ENCODE results near the gene PFDN4.

Gene PFDN4

GRCh38 chr20:54176610-54177009 is 31.3 kb upstream of the PFDN4 start:
- Histone ChIP-seq H3K4me3 (ENCODE audit: extremely low read depth, insufficient read depth, low read length, poor library complexity, severe bottlenecking) (no peak overlapping the region), H3K9me3 (ENCODE audit: control insufficient read depth, low read length) (no peaks in the 10 kb centered on the region), H3K4me1 (ENCODE audit: control insufficient read depth, insufficient read depth, low read length, poor library complexity, severe bottlenecking) (peaks cover 15% of the 10 kb centered on the region), H3K27ac (ENCODE audit: low read depth, low read length, severe bottlenecking) (no peak overlapping the region), H3K36me3 (ENCODE audit: control insufficient read depth, insufficient read depth, low read length) (no peaks in the 10 kb centered on the region)
- WGBS, 2 experiments (ENCODE audit: insufficient coverage in 2 of 2) = no CpG with 5 or more reads among the region's 2 CpGs

- H3K27ac ChIP-seq (ENCODE audit: low read depth, low read length, severe bottlenecking) = no peak overlapping the region
- H3K36me3 ChIP-seq (ENCODE audit: control insufficient read depth, insufficient read depth, low read length) = no peaks in the 10 kb centered on the region
- 81 to 84% methylated on average over 5 to 6 of the region's 6 CpGs for WGBS, 2 experiments (ENCODE audit: insufficient coverage in 2 of 2)
- H3K4me3 ChIP-seq (ENCODE audit: extremely low read depth, insufficient read depth, low read length, poor library complexity, severe bottlenecking) = no peak overlapping the region
- H3K9me3 ChIP-seq (ENCODE audit: control insufficient read depth, low read length) = no peaks in the 10 kb centered on the region
- H3K4me1 ChIP-seq (ENCODE audit: control insufficient read depth, insufficient read depth, low read length, poor library complexity, severe bottlenecking) = peaks cover 15% of the 10 kb centered on the region
Observed at GRCh38 chr20:54177378-54177777, 30.5 kb upstream of the PFDN4 start.

- Histone ChIP-seq H3K36me3 (ENCODE audit: control insufficient read depth, insufficient read depth, low read length) (no peaks in the 10 kb centered on the region), H3K4me1 (ENCODE audit: control insufficient read depth, insufficient read depth, low read length, poor library complexity, severe bottlenecking) (peaks cover 15% of the 10 kb centered on the region), H3K4me3 (ENCODE audit: extremely low read depth, insufficient read depth, low read length, poor library complexity, severe bottlenecking) (no peak overlapping the region), H3K9me3 (ENCODE audit: control insufficient read depth, low read length) (no peaks in the 10 kb centered on the region), H3K27ac (ENCODE audit: low read depth, low read length, severe bottlenecking) (no peak overlapping the region)
- WGBS, 2 experiments (ENCODE audit: insufficient coverage in 2 of 2) = 58 to 67% methylated on average over 2 of the region's 2 CpGs
Observed at GRCh38 chr20:54178256-54178655, 29.6 kb upstream of the PFDN4 start.

- no peak overlapping the region for H3K4me3 ChIP-seq (ENCODE audit: extremely low read depth, insufficient read depth, low read length, poor library complexity, severe bottlenecking)
- H3K4me1 ChIP-seq (ENCODE audit: control insufficient read depth, insufficient read depth, low read length, poor library complexity, severe bottlenecking) = peaks cover 4% of the 10 kb centered on the region
- no peaks in the 10 kb centered on the region for H3K9me3 ChIP-seq (ENCODE audit: control insufficient read depth, low read length)
- H3K27ac ChIP-seq (ENCODE audit: low read depth, low read length, severe bottlenecking) = no peak overlapping the region
- 90% methylated on average over 1 of the region's 2 CpGs; no CpG with 5 or more reads in 1 of the 2 experiments for WGBS, 2 experiments (ENCODE audit: insufficient coverage in 2 of 2)
- no peaks in the 10 kb centered on the region for H3K36me3 ChIP-seq (ENCODE audit: control insufficient read depth, insufficient read depth, low read length)
Observed at GRCh38 chr20:54179946-54180345, 27.9 kb upstream of the PFDN4 start.

- H3K27ac ChIP-seq (ENCODE audit: low read depth, low read length, severe bottlenecking) = no peak overlapping the region
- peaks cover 3% of the 10 kb centered on the region for H3K4me1 ChIP-seq (ENCODE audit: control insufficient read depth, insufficient read depth, low read length, poor library complexity, severe bottlenecking)
- WGBS, 2 experiments (ENCODE audit: insufficient coverage in 2 of 2) = no CpG with 5 or more reads among the region's 1 CpG
- no peaks in the 10 kb centered on the region for H3K9me3 ChIP-seq (ENCODE audit: control insufficient read depth, low read length)
- H3K36me3 ChIP-seq (ENCODE audit: control insufficient read depth, insufficient read depth, low read length) = no peaks in the 10 kb centered on the region
- no peak overlapping the region for H3K4me3 ChIP-seq (ENCODE audit: extremely low read depth, insufficient read depth, low read length, poor library complexity, severe bottlenecking)
Observed at GRCh38 chr20:54180931-54181330, 27.0 kb upstream of the PFDN4 start.

GRCh38 chr20:54184071-54184470 is 23.8 kb upstream of the PFDN4 start:
- Histone ChIP-seq H3K4me1 (ENCODE audit: control insufficient read depth, insufficient read depth, low read length, poor library complexity, severe bottlenecking) (no peaks in the 10 kb centered on the region), H3K36me3 (ENCODE audit: control insufficient read depth, insufficient read depth, low read length) (no peaks in the 10 kb centered on the region), H3K9me3 (ENCODE audit: control insufficient read depth, low read length) (no peaks in the 10 kb centered on the region), H3K4me3 (ENCODE audit: extremely low read depth, insufficient read depth, low read length, poor library complexity, severe bottlenecking) (no peak overlapping the region), H3K27ac (ENCODE audit: low read depth, low read length, severe bottlenecking) (no peak overlapping the region)
- 86 to 100% methylated on average over 1 of the region's 3 CpGs for WGBS, 2 experiments (ENCODE audit: insufficient coverage in 2 of 2)

- H3K4me3 ChIP-seq (ENCODE audit: extremely low read depth, insufficient read depth, low read length, poor library complexity, severe bottlenecking) = no peak overlapping the region
- no peaks in the 10 kb centered on the region for H3K4me1 ChIP-seq (ENCODE audit: control insufficient read depth, insufficient read depth, low read length, poor library complexity, severe bottlenecking)
- no peaks in the 10 kb centered on the region for H3K36me3 ChIP-seq (ENCODE audit: control insufficient read depth, insufficient read depth, low read length)
- H3K27ac ChIP-seq (ENCODE audit: low read depth, low read length, severe bottlenecking) = no peak overlapping the region
- H3K9me3 ChIP-seq (ENCODE audit: control insufficient read depth, low read length) = no peaks in the 10 kb centered on the region
- WGBS, 2 experiments (ENCODE audit: insufficient coverage in 2 of 2) = 90 to 97% methylated on average over 8 to 9 of the region's 10 CpGs
Observed at GRCh38 chr20:54184904-54185626, 22.8 kb upstream of the PFDN4 start.

- no peaks in the 10 kb centered on the region for H3K36me3 ChIP-seq (ENCODE audit: control insufficient read depth, insufficient read depth, low read length)
- 93 to 97% methylated on average over 7 to 10 of the region's 11 CpGs for WGBS, 2 experiments (ENCODE audit: insufficient coverage in 2 of 2)
- no peaks in the 10 kb centered on the region for H3K9me3 ChIP-seq (ENCODE audit: control insufficient read depth, low read length)
- no peak overlapping the region for H3K4me3 ChIP-seq (ENCODE audit: extremely low read depth, insufficient read depth, low read length, poor library complexity, severe bottlenecking)
- H3K27ac ChIP-seq (ENCODE audit: low read depth, low read length, severe bottlenecking) = no peak overlapping the region
- H3K4me1 ChIP-seq (ENCODE audit: control insufficient read depth, insufficient read depth, low read length, poor library complexity, severe bottlenecking) = no peaks in the 10 kb centered on the region
Observed at GRCh38 chr20:54188132-54188849, 19.6 kb upstream of the PFDN4 start.

- H3K36me3 ChIP-seq (ENCODE audit: control insufficient read depth, insufficient read depth, low read length) = no peaks in the 10 kb centered on the region
- no peak overlapping the region for H3K4me3 ChIP-seq (ENCODE audit: extremely low read depth, insufficient read depth, low read length, poor library complexity, severe bottlenecking)
- no peaks in the 10 kb centered on the region for H3K9me3 ChIP-seq (ENCODE audit: control insufficient read depth, low read length)
- H3K27ac ChIP-seq (ENCODE audit: low read depth, low read length, severe bottlenecking) = no peak overlapping the region
- WGBS, 2 experiments (ENCODE audit: insufficient coverage in 2 of 2) = 43% methylated on average over 1 of the region's 2 CpGs; no CpG with 5 or more reads in 1 of the 2 experiments
- peaks cover under 1% of the 10 kb centered on the region for H3K4me1 ChIP-seq (ENCODE audit: control insufficient read depth, insufficient read depth, low read length, poor library complexity, severe bottlenecking)
Observed at GRCh38 chr20:54189630-54190029, 18.3 kb upstream of the PFDN4 start.

- Histone ChIP-seq H3K4me1 (ENCODE audit: control insufficient read depth, insufficient read depth, low read length, poor library complexity, severe bottlenecking) (peaks cover 6% of the 10 kb centered on the region), H3K4me3 (ENCODE audit: extremely low read depth, insufficient read depth, low read length, poor library complexity, severe bottlenecking) (no peak overlapping the region), H3K9me3 (ENCODE audit: control insufficient read depth, low read length) (no peaks in the 10 kb centered on the region), H3K36me3 (ENCODE audit: control insufficient read depth, insufficient read depth, low read length) (no peaks in the 10 kb centered on the region), H3K27ac (ENCODE audit: low read depth, low read length, severe bottlenecking) (no peak overlapping the region)
- 100% methylated on average over 1 of the region's 2 CpGs for WGBS, 2 experiments (ENCODE audit: insufficient coverage in 2 of 2)
Observed at GRCh38 chr20:54190217-54190616, 17.7 kb upstream of the PFDN4 start.

GRCh38 chr20:54193817-54194216 is 14.1 kb upstream of the PFDN4 start:
- Histone ChIP-seq H3K4me1 (ENCODE audit: control insufficient read depth, insufficient read depth, low read length, poor library complexity, severe bottlenecking) (peaks cover 6% of the 10 kb centered on the region), H3K36me3 (ENCODE audit: control insufficient read depth, insufficient read depth, low read length) (no peaks in the 10 kb centered on the region)
- WGBS, 2 experiments (ENCODE audit: insufficient coverage in 2 of 2) = 60 to 77% methylated on average over 1 to 5 of the region's 5 CpGs

More at GRCh38 chr20:54193817-54194216, 14.1 kb upstream of the PFDN4 start:
- H3K27ac ChIP-seq (ENCODE audit: low read depth, low read length, severe bottlenecking) = no peak overlapping the region
- H3K9me3 ChIP-seq (ENCODE audit: control insufficient read depth, low read length) = no peaks in the 10 kb centered on the region
- no peak overlapping the region for H3K4me3 ChIP-seq (ENCODE audit: extremely low read depth, insufficient read depth, low read length, poor library complexity, severe bottlenecking)

All from mesodermal cell (in vitro differentiated cells).